HepG2 (cell line): ENCODE results near the gene GPS1. TPM values are rescaled to one million over a fixed set of nuclear protein-coding genes. Genes with fewer than 3 reads are reported as not detected.
A peak's percentile ranks its signal among the peaks of the same experiment; 100 is the strongest.

ENCODE experiments used
- ADNP ChIP-seq: sonication (generic); formaldehyde crosslinking; IDR thresholded peaks from 2 replicates; pipeline ENCODE4 v1.4.0; 2020; ENCODE audit warnings: missing genetic modification reagents
- DPF2 ChIP-seq: sonication (generic); formaldehyde crosslinking; IDR thresholded peaks from 2 replicates; pipeline ENCODE4 v1.4.0; 2020; ENCODE audit warnings: mild to moderate bottlenecking, low read depth, missing genetic modification reagents, borderline replicate concordance
- FOXO1 ChIP-seq: sonication (generic); formaldehyde crosslinking; IDR thresholded peaks from 2 replicates; pipeline ENCODE4 v1.4.0; 2020; ENCODE audit warnings: missing genetic modification reagents
- FOXO4 ChIP-seq: sonication (generic); formaldehyde crosslinking; conservative IDR thresholded peaks from 2 replicates; pipeline ENCODE4 v1.8.1; 2023; ENCODE audit warnings: missing genetic modification reagents
- IRF2 ChIP-seq: IDR thresholded peaks from 2 replicates; pipeline ENCODE4 v1.6.1; 2018; ENCODE audit warnings: missing genetic modification reagents, missing compliant biosample characterization
- KLF15 ChIP-seq: sonication (generic); formaldehyde crosslinking; IDR thresholded peaks from 2 replicates; pipeline ENCODE4 v1.8.1; 2023; ENCODE audit warnings: borderline replicate concordance, mild to moderate bottlenecking, inconsistent platforms, missing genetic modification reagents, mixed read lengths
- NFE2L1 ChIP-seq: sonication (generic); formaldehyde crosslinking; IDR thresholded peaks from 2 replicates; pipeline ENCODE4 v1.4.0; 2020; ENCODE audit warnings: missing genetic modification reagents, mild to moderate bottlenecking, borderline replicate concordance
- RAD51 ChIP-seq: fragments of 450-650 bp; IDR thresholded peaks from 2 replicates; pipeline ENCODE4 v1.6.1; 2016; ENCODE audit warnings: borderline replicate concordance
- REPIN1 ChIP-seq: sonication (generic); formaldehyde crosslinking; IDR thresholded peaks from 2 replicates; pipeline ENCODE4 v1.8.0; 2022; ENCODE audit warnings: missing genetic modification reagents, low read depth, mild to moderate bottlenecking, borderline replicate concordance
- REST ChIP-seq, 2 experiments: IDR thresholded peaks; 2 replicates each; pipeline ENCODE4 v1.6.1; 2011 to 2012; ENCODE audit warnings: low read length in 2 of 2, borderline replicate concordance in 1 of 2, low read depth in 1 of 2, mild to moderate bottlenecking in 1 of 2, moderate library complexity in 1 of 2
- SMYD3 ChIP-seq: sonication (generic); formaldehyde crosslinking; IDR thresholded peaks from 2 replicates; pipeline ENCODE4 v1.8.1; 2023; ENCODE audit warnings: mild to moderate bottlenecking, missing genetic modification reagents
- SRF ChIP-seq: IDR thresholded peaks from 2 replicates; pipeline ENCODE4 v1.6.1; 2011; ENCODE audit warnings: mild to moderate bottlenecking, low read depth, low read length, moderate library complexity
- ZNF160 ChIP-seq: sonication (generic); formaldehyde crosslinking; IDR thresholded peaks from 2 replicates; pipeline ENCODE4 v1.8.0; 2022; ENCODE audit warnings: mild to moderate bottlenecking, inconsistent platforms, missing genetic modification reagents
- ZNF274 ChIP-seq: sonication (generic); formaldehyde crosslinking; IDR thresholded peaks from 2 replicates; pipeline ENCODE4 v1.5.1; 2020; ENCODE audit warnings: mild to moderate bottlenecking, missing genetic modification reagents
- ZNF607 ChIP-seq: sonication (generic); formaldehyde crosslinking; IDR thresholded peaks from 2 replicates; pipeline ENCODE4 v1.5.1; 2020; ENCODE audit warnings: missing genetic modification reagents, mild to moderate bottlenecking, borderline replicate concordance
- polyA plus RNA-seq, 8 experiments: library from polyadenylated mRNA; depleted of rRNA in 3 of 8; stranded (reverse) in 7 of 8; unstranded in 1 of 8; fragments of >200 nt; fragmentation: Illumina TruSeq in 4 of 8; extraction: Trizol in 4 of 8; gene quantifications; 2 replicates each; pipeline versions ENCODE4 v1.2.1 to v1.2.3, GENCODE V29; 2011 to 2016; ENCODE audit warnings: low read depth in 4 of 8, missing spikeins in 1 of 8, mixed read lengths in 1 of 8; ENCODE audit not compliant: insufficient read depth in 1 of 8
- total RNA-seq, 5 experiments: library from RNA; depleted of rRNA; stranded (reverse); fragments of >200 nt; fragmentation: Illumina TruSeq; extraction: Trizol; gene quantifications; 2 replicates each; pipeline ENCODE4 v1.2.3, GENCODE V29; 2016; ENCODE audit warnings: low read depth in 1 of 5
- TF ChIP-seq, protein P1 (sequence below): sonication (generic); formaldehyde crosslinking; conservative IDR thresholded peaks from 2 replicates; pipeline ENCODE4 v1.5.0; 2020; ENCODE audit warnings: missing genetic modification reagents
- TF ChIP-seq, protein P2 (sequence below): sonication (generic); formaldehyde crosslinking; IDR thresholded peaks from 2 replicates; pipeline ENCODE4 v1.8.0; 2023; ENCODE audit warnings: mild to moderate bottlenecking, missing genetic modification reagents
- TF ChIP-seq, protein P3 (sequence below): sonication (generic); formaldehyde crosslinking; IDR thresholded peaks from 2 replicates; pipeline ENCODE4 v1.8.0; 2022; ENCODE audit warnings: missing genetic modification reagents, mild to moderate bottlenecking, moderate library complexity, borderline replicate concordance

The GPS1 gene
- total and polyA plus RNA-seq, 2 of the 13 experiments (the other 11 are each of a cell fraction or from before 2014, with no cell fraction given) = 124 to 128 TPM

GRCh38 chr17:82037092-82037888 lies 14.4 kb upstream of the GPS1 start, which contains the start of gene DCXR (continued):
- TF ChIP-seq NFE2L1 (no peak), FOXO4 (no peak), ZNF607 (CRISPR knock-in tag) (peak; percentile 98; the same call in 1 of the 2 replicates), ZNF160 (CRISPR knock-in tag) (0 out of 2 replicates have a peak, but pooled peaks have one; percentile 80), IRF2 (CRISPR knock-in tag) (peak; percentile 59; the same call in 1 of the 2 replicates), ADNP (CRISPR knock-in tag) (0 out of 2 replicates have a peak, but pooled peaks have one; percentile 34), SMYD3 (CRISPR knock-in tag) (0 out of 2 replicates have a peak, but pooled peaks have one; percentile 21), RAD51 (no peak), REPIN1 (CRISPR knock-in tag) (peak; percentile 61; the same call in 1 of the 2 replicates), FOXO1 (CRISPR knock-in tag) (peak; percentile 70), DPF2 (CRISPR knock-in tag) (peak; percentile 43; the same call in 1 of the 2 replicates), KLF15 (CRISPR knock-in tag) (peak; percentile 90; the same call in 1 of the 2 replicates), ZNF274 (CRISPR knock-in tag) (peak; percentile 85), REST (IDR thresholded peaks at IDR 0.05; ENCODE audit: borderline replicate concordance in 1 of 2, low read depth in 1 of 2, low read length in 2 of 2) (no peak), SRF (peak; percentile 15; the same call in 1 of the 2 replicates)
- TF ChIP-seq, protein P1, sequence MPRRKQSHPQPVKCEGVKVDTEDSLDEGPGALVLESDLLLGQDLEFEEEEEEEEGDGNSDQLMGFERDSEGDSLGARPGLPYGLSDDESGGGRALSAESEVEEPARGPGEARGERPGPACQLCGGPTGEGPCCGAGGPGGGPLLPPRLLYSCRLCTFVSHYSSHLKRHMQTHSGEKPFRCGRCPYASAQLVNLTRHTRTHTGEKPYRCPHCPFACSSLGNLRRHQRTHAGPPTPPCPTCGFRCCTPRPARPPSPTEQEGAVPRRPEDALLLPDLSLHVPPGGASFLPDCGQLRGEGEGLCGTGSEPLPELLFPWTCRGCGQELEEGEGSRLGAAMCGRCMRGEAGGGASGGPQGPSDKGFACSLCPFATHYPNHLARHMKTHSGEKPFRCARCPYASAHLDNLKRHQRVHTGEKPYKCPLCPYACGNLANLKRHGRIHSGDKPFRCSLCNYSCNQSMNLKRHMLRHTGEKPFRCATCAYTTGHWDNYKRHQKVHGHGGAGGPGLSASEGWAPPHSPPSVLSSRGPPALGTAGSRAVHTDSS (CRISPR knock-in tag) = no peak
- TF ChIP-seq, protein P2, sequence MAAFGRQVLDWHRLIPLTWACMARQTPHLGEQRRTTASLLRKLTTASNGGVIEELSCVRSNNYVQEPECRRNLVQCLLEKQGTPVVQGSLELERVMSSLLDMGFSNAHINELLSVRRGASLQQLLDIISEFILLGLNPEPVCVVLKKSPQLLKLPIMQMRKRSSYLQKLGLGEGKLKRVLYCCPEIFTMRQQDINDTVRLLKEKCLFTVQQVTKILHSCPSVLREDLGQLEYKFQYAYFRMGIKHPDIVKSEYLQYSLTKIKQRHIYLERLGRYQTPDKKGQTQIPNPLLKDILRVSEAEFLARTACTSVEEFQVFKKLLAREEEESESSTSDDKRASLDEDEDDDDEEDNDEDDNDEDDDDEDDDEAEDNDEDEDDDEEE (CRISPR knock-in tag) = peak; percentile 98
- TF ChIP-seq, protein P3, sequence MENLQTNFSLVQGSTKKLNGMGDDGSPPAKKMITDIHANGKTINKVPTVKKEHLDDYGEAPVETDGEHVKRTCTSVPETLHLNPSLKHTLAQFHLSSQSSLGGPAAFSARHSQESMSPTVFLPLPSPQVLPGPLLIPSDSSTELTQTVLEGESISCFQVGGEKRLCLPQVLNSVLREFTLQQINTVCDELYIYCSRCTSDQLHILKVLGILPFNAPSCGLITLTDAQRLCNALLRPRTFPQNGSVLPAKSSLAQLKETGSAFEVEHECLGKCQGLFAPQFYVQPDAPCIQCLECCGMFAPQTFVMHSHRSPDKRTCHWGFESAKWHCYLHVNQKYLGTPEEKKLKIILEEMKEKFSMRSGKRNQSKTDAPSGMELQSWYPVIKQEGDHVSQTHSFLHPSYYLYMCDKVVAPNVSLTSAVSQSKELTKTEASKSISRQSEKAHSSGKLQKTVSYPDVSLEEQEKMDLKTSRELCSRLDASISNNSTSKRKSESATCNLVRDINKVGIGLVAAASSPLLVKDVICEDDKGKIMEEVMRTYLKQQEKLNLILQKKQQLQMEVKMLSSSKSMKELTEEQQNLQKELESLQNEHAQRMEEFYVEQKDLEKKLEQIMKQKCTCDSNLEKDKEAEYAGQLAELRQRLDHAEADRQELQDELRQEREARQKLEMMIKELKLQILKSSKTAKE (CRISPR knock-in tag) = 0 out of 2 replicates have a peak, but pooled peaks have one; percentile 46
